ENCODE data around the gene ISG20. TPM values are rescaled to one million over a fixed set of nuclear protein-coding genes. Genes with fewer than 3 reads are reported as not detected.
A peak's percentile ranks its signal among the peaks of the same experiment; 100 is the strongest.

ISG20 gene
- total and polyA plus RNA-seq, 2 donors, result 1.7 to 9.1 TPM

GRCh38 chr15:88613074-88613944 lies 25.5 kb upstream of the ISG20 start:
- no peaks in the 10 kb centered on the region for H3K36me3 ChIP-seq (ENCODE audit: insufficient read depth)
- 57% methylated on average over 7 of the region's 7 CpGs for whole genome bisulfite sequencing
- DNase-seq (ENCODE audit: extremely low spot score), result no peak
- no peak overlapping the region for H3K4me3 ChIP-seq (ENCODE audit: low read depth, low read length)
- H3K4me1 ChIP-seq (ENCODE audit: insufficient read depth), result no peaks in the 10 kb centered on the region
- no peak overlapping the region for H3K27ac ChIP-seq (ENCODE audit: low read depth)

GRCh38 chr15:88615303-88616107 lies 23.3 kb upstream of the ISG20 start:
- WGBS, result 73% methylated on average over 11 of the region's 11 CpGs
- Histone ChIP-seq H3K36me3 (ENCODE audit: insufficient read depth) (no peaks in the 10 kb centered on the region), H3K4me3 (ENCODE audit: low read depth, low read length) (no peak overlapping the region), H3K4me1 (ENCODE audit: insufficient read depth) (no peaks in the 10 kb centered on the region), H3K27ac (ENCODE audit: low read depth) (no peak overlapping the region)
- no peak for DNase-seq (ENCODE audit: extremely low spot score)

- DNase-seq (ENCODE audit: extremely low spot score), result no peak
- WGBS, result 82% methylated on average over 4 of the region's 4 CpGs
- no peak overlapping the region for H3K4me3 ChIP-seq (ENCODE audit: low read depth, low read length)
- H3K36me3 ChIP-seq (ENCODE audit: insufficient read depth), result no peaks in the 10 kb centered on the region
- H3K4me1 ChIP-seq (ENCODE audit: insufficient read depth), result no peaks in the 10 kb centered on the region
- H3K27ac ChIP-seq (ENCODE audit: low read depth), result no peak overlapping the region
Observed at GRCh38 chr15:88616240-88616639, 22.6 kb upstream of the ISG20 start.

- Histone ChIP-seq H3K36me3 (ENCODE audit: insufficient read depth) (no peaks in the 10 kb centered on the region), H3K4me3 (ENCODE audit: low read depth, low read length) (no peak overlapping the region), H3K4me1 (ENCODE audit: insufficient read depth) (no peaks in the 10 kb centered on the region), H3K27ac (ENCODE audit: low read depth) (no peak overlapping the region)
- WGBS, result 86% methylated on average over 10 of the region's 10 CpGs
- no peak for DNase-seq (ENCODE audit: extremely low spot score)
Observed at GRCh38 chr15:88617031-88617722, 21.6 kb upstream of the ISG20 start.

- Histone ChIP-seq H3K4me1 (ENCODE audit: insufficient read depth) (no peaks in the 10 kb centered on the region), H3K27ac (ENCODE audit: low read depth) (no peak overlapping the region), H3K4me3 (ENCODE audit: low read depth, low read length) (no peak overlapping the region), H3K36me3 (ENCODE audit: insufficient read depth) (no peaks in the 10 kb centered on the region)
- 51% methylated on average over 1 of the region's 1 CpG for WGBS
- DNase-seq (ENCODE audit: extremely low spot score), result no peak
Observed at GRCh38 chr15:88617790-88618189, 21.0 kb upstream of the ISG20 start.

GRCh38 chr15:88618686-88619085 lies 20.1 kb upstream of the ISG20 start:
- Histone ChIP-seq H3K4me3 (ENCODE audit: low read depth, low read length) (no peak overlapping the region), H3K36me3 (ENCODE audit: insufficient read depth) (no peaks in the 10 kb centered on the region), H3K4me1 (ENCODE audit: insufficient read depth) (no peaks in the 10 kb centered on the region), H3K27ac (ENCODE audit: low read depth) (no peak overlapping the region)
- no peak for DNase-seq (ENCODE audit: extremely low spot score)

- 83% methylated on average over 2 of the region's 2 CpGs for WGBS
- DNase-seq (ENCODE audit: extremely low spot score), result no peak
- H3K4me1 ChIP-seq (ENCODE audit: insufficient read depth), result no peaks in the 10 kb centered on the region
- no peak overlapping the region for H3K4me3 ChIP-seq (ENCODE audit: low read depth, low read length)
- H3K36me3 ChIP-seq (ENCODE audit: insufficient read depth), result no peaks in the 10 kb centered on the region
- no peak overlapping the region for H3K27ac ChIP-seq (ENCODE audit: low read depth)
Observed at GRCh38 chr15:88619796-88620195, 19.0 kb upstream of the ISG20 start.

- peak; percentile 88 for DNase-seq (ENCODE audit: extremely low spot score)
- Histone ChIP-seq H3K36me3 (ENCODE audit: insufficient read depth) (no peaks in the 10 kb centered on the region), H3K27ac (ENCODE audit: low read depth) (peak within 1 kb of the TSS; percentile 59), H3K4me3 (ENCODE audit: low read depth, low read length) (peak within 1 kb of the TSS; percentile 73), H3K4me1 (ENCODE audit: insufficient read depth) (no peaks in the 10 kb centered on the region)
- WGBS, result under 1% methylated on average over 71 of the region's 71 CpGs
Observed at GRCh38 chr15:88620995-88621772, 17.6 kb upstream of the ISG20 start, which contains the start of gene AEN. AEN (plus strand) TSS chr15:88621340; CDS start chr15:88626210, 4,870 bp downstream.

GRCh38 chr15:88621789-88622604 lies 16.8 kb upstream of the ISG20 start:
- no peak for DNase-seq (ENCODE audit: extremely low spot score)
- Histone ChIP-seq H3K4me1 (ENCODE audit: insufficient read depth) (no peaks in the 10 kb centered on the region), H3K27ac (ENCODE audit: low read depth) (peak overlapping the region; percentile 11), H3K4me3 (ENCODE audit: low read depth, low read length) (peak overlapping the region; percentile 73), H3K36me3 (ENCODE audit: insufficient read depth) (no peaks in the 10 kb centered on the region)
- 24% methylated on average over 17 of the region's 17 CpGs for WGBS

GRCh38 chr15:88622605-88622975 lies 16.2 kb upstream of the ISG20 start:
- 60% methylated on average over 5 of the region's 5 CpGs for WGBS
- DNase-seq (ENCODE audit: extremely low spot score), result no peak
- no peaks in the 10 kb centered on the region for H3K4me1 ChIP-seq (ENCODE audit: insufficient read depth)

GRCh38 chr15:88623061-88623460 lies 15.8 kb upstream of the ISG20 start:
- no peak overlapping the region for H3K4me3 ChIP-seq (ENCODE audit: low read depth, low read length)
- no peak for DNase-seq (ENCODE audit: extremely low spot score)

More at GRCh38 chr15:88622605-88622975, 16.2 kb upstream of the ISG20 start:
- H3K4me3 ChIP-seq (ENCODE audit: low read depth, low read length), result no peak overlapping the region
- H3K36me3 ChIP-seq (ENCODE audit: insufficient read depth), result no peaks in the 10 kb centered on the region
- peak overlapping the region; percentile 45 for H3K27ac ChIP-seq (ENCODE audit: low read depth)

GRCh38 chr15:88623632-88624031 lies 15.2 kb upstream of the ISG20 start:
- Histone ChIP-seq H3K4me3 (ENCODE audit: low read depth, low read length) (no peak overlapping the region), H3K36me3 (ENCODE audit: insufficient read depth) (no peaks in the 10 kb centered on the region), H3K4me1 (ENCODE audit: insufficient read depth) (no peaks in the 10 kb centered on the region), H3K27ac (ENCODE audit: low read depth) (no peak overlapping the region)
- DNase-seq (ENCODE audit: extremely low spot score), result no peak
- WGBS, result 97% methylated on average over 3 of the region's 3 CpGs

More at GRCh38 chr15:88623061-88623460, 15.8 kb upstream of the ISG20 start:
- 81% methylated on average over 2 of the region's 2 CpGs for WGBS
- H3K36me3 ChIP-seq (ENCODE audit: insufficient read depth), result no peaks in the 10 kb centered on the region
- H3K27ac ChIP-seq (ENCODE audit: low read depth), result peak overlapping the region; percentile 45
- no peaks in the 10 kb centered on the region for H3K4me1 ChIP-seq (ENCODE audit: insufficient read depth)

Data from urinary bladder (tissue), 4 donors.